Stimulated activated CD8-positive, alpha-beta memory T cell treated with anti-CD3 and anti-CD28 coated beads, Interleukin-7, amount 100 ng/mL, for 24 hours (primary cell): Measurements from ENCODE around the gene BCDIN3D.
"Not testable (repeated sequence)": the region's sequence is repeated elsewhere in the genome, so short reads cannot be mapped to it uniquely, and the experiment has no call there.

Experiments used
- DNase-seq: peaks from one replicate; pipeline ENCODE4 v3.0.0-alpha.2; 2020; ENCODE audit warnings: low read depth

Gene BCDIN3D, protein sequence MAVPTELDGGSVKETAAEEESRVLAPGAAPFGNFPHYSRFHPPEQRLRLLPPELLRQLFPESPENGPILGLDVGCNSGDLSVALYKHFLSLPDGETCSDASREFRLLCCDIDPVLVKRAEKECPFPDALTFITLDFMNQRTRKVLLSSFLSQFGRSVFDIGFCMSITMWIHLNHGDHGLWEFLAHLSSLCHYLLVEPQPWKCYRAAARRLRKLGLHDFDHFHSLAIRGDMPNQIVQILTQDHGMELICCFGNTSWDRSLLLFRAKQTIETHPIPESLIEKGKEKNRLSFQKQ

GRCh38 chr12:49842519-49843352, at the start of gene BCDIN3D:
BCDIN3D (minus strand) TSS chr12:49843106; CDS start chr12:49843087, 19 bp downstream.
- DNase-seq: peak; percentile 88

GRCh38 chr12:49892084-49892731, 49.3 kb upstream of the BCDIN3D start:
- no peak for DNase-seq

DNA sequence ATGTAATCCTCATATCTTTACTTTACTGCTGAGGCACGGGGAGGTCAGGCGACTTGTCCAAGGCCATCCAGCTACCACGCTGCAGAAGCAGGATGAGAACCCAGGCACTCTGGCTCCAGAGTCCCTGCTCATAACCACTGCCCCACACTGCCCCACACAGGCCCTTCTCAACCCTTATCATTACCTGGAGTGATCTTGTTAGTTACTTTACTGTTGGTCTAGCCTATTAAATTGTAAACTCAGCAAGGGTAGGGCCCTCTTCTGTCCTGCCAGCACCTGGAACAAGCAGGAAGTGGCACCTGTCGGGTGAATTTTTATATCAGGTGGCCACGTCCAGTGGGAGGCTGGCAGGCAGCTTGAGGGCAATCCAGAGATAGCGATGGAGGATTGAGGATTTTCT, 48.6 kb upstream of the BCDIN3D start:
- DNase-seq: no peak

DNA sequence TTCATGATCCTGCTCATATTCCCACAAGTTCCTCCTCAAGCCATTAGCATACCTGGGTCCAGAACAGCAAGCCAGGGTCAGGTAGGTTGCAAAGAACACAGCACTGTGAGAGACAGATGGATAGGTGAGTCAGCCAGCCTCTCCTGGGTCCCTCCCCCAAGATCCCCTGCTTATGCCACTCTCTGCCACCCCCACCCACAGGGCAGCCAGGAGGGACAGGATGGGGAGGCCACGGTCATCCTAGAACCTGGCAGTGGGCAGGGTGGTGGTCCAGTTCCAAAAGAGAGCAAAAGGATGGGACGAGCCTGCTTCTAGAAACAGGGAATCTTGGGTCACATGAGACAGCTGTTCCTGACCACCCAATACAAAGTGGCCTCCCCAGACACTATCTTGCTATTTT, 48.1 kb upstream of the BCDIN3D start:
- DNase-seq: no peak

DNA sequence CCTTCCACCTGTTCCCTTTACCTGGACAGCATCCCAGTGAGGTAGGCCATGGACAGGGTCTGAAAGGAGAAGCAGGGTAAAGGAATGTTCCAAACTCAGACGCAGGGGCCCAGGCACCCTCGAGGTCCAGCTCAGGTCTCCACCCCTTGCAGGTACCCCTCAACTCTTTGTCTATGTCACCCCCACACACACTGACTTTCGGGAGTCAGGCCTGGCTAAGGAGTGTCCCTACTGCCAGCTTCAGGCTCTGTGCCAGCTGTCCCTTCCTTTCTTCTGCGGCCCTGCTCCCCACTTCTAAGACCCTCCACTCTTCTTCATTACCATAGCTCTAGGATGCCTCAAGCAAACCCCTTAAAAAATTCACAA, 47.2 kb upstream of the BCDIN3D start:
- no peak for DNase-seq

DNA sequence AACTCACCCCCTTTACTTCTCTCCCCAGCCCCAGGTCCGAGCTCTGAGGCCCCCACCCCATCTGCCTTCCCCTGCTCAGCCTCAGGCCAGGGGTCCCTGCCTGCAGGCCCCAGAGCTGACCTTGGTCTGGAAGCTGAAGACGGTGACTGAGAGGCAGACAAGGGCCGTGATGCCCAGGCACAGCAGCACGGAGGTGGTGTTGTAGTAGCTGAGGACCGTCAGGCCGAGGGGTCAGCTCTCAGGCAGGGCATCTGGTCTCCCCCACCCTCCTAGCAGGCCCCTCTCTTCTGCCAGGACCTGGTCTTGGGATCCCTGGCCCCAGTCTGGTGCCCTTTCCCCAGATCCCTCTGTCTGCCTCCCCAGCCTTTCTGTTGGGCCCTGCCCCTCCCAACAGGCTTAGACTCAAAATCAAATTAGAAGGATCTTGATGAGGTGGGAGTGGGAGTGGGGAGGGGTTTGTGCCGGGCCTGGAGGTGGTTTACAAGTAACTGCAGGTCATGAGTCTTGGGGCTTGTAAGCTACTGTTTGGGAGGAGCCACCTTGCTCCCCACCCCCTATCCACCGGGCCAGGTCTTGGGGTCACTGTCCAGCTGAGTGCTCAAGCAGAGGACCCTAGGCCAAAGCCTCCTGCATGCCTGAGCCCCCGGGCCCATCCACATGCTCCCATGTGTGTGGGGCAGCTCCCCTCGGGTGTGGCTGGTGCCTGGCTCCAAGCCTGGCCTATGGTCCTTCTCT, 46.6 kb upstream of the BCDIN3D start:
- no peak for DNase-seq

DNA sequence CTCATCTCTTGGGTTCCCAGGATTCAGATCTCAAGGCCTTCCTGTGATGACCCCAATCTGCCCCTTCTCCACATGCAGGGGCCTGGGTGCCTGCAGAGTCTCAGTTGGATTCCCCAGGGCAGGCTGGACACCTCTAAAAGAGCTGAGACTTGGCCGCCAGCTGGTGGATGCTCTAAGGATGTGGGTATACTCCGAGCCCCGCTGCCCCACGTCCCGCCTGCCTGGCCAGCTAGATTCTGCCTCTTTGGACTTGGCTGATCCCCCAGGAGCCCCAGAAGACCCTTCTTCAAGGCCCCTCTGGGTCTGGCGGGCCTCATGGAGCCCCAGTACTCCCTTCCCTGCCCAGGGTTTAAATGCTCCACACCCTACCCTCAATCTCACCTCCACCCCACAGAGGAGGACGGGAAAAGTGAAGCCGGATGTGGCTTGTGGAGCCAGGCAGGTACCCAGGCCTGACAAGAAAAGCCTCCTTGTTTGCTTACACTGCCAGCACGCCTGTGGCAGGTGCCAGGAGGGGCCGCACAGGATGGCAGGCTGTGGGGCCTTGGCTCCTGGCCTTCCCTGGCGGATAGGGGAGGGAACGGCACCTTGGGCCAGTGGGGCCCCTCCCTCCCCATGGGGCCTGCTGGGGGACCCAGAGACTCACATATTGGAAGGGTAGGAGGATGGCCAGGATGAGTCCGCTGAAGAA, 45.7 kb upstream of the BCDIN3D start:
- no peak for DNase-seq

DNA sequence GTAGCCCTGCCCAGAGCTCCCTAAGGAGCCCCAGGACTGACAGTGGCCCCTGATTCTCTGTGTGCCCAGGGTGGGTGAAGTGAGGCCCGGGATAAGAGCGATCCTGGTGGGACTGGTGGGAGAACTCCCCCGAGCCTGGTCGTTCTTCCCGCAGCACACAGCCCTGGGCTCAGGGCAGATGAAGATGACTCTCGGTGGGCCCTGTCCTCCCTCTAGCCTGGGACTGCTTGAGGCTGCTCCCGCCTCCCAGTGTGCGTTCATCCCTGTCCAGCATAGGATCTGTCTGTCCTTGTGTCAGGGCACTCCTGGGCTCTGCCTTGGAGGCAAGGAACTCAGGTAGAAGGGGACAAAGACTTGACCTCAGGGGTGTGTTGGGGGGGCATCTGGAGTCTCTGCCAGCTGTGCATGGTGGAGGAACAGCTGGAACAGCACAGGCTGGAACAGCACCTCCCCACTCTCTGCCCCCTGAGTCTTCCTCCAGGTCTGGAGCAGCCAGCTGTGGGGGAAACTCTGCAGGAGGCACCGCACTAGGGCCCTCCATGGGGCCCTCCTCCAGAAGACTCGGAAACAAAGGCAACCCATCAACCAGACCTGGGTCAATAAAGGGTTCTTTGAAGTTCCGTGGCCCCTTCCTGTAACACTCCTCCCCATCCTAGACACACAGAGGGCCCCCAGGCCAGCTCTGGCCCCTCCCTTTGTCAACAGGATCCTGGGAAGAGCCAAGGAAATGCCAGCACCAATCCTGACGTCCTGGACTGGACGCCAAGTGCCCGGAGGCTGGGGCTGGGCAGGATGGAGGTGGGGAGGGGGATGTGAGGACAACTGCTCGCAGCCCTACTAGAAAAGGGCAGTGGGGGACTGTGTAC, 44.9 kb upstream of the BCDIN3D start:
- DNase-seq: no peak

- no peak for DNase-seq
Observed at GRCh38 chr12:49887091-49887490, 44.2 kb upstream of the BCDIN3D start.

DNA sequence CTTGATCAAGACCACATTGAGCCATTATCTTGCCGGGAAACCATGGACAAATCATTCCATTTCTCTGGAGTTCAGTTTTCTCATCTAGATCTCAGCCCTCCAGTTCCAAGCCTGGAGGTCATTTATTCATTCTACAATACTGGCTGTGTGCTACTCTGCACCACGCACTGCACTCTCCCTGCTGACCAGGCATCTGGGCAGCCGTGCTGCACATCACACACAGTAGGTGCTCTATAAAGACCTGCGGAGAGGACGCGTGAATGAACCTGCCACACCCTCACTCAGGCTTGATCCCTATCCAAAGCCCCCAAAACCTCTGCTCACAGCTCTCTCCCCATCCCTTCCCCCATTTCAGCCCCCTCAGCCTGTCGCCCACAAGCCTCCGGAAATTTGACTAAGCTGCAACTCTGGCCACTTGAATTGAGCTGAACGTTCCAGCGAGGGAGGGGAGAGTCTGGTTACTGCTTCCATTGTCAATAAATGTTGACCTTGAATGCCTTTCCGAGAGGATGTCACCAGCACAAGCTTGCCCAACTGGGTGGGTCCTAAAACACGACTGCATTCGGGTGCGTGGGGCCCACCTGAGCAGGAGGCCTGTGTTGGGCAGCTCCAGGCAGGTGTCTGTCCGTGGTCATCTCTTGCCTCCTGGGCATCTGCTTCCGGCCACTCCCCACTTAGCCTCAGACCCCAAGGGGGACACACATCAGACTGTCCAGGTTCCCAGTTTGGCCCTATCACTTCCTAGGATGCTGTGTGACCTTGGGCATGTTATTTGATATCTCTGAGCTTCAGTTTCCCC, 43.0 kb upstream of the BCDIN3D start:
- DNase-seq: no peak

GRCh38 chr12:49885118-49885517, 42.2 kb upstream of the BCDIN3D start:
- DNase-seq: no peak

GRCh38 chr12:49882851-49883464, 40.1 kb upstream of the BCDIN3D start:
- DNase-seq: no peak

GRCh38 chr12:49882248-49882850, 39.4 kb upstream of the BCDIN3D start:
- DNase-seq: no peak

DNA sequence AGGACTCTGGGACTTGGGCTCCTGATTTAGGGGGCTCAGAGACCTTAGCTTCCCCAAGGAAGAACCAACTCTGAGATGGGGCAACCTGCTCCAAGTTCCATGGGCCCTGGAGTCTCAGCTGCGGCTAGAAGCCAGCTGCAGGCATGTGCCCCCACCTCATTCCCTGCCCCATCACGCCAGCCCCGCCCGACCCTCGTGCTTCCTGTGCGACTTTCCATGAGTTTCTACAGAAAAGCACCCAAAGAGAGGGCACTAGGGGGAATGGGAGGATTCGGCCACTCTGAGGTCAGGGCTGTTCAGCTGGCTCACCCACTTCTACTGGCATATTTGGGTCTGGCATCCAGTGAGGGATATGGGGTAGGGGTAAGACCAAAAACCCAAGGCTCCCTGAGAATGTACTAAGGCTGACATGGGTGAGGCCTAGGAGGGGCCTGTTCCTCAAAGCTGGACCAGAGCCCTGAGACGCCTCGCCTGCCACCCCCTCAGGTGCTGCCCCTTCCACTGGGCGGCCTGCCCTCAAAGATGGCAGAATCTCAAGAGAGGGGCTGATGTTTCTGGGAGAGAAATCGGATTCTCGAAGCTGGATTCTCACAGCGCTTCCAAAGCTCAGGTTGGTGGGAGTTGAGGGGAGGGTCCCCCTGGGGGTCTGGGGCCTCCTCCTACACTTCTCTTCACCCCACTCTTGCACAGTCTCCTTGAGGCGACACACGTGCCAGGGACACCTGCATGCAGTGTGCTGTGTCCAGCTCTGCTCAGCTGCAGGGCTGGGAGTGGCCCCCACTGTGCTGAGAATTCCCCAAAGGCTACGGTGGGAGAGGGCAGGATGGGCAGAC, 38.7 kb upstream of the BCDIN3D start:
- DNase-seq: no peak

DNA sequence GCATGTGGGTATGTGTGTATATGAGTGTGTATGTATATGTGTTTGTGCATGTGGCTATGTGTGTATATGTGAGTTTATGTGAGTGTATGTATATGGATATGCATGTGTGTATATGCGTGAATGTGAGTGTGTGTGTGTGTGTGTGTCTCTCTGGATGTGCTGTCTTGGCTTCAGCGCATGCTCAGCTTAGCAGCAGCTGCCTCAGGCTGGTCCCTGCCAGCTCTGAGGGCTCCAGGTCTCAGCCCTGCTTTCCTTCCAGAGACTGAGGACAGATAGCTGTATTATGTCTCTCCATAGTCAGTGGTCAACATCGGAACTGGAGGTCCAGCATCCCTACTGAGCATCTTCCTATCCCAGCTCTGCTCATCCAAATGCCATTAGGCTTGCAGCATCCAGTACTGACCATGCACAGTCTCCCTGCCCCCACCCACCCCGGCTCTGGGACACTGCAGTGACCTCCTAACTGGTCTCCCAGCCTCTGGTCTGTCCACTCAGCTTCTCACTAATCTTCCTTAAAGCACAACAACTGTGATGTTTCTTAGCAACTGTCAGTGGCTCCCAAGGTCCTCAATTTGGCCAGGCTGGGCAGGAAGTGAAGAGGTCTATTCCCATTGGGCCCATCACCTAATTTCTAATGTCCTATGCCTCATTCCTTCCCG, 38.0 kb upstream of the BCDIN3D start:
- DNase-seq: no peak

DNA sequence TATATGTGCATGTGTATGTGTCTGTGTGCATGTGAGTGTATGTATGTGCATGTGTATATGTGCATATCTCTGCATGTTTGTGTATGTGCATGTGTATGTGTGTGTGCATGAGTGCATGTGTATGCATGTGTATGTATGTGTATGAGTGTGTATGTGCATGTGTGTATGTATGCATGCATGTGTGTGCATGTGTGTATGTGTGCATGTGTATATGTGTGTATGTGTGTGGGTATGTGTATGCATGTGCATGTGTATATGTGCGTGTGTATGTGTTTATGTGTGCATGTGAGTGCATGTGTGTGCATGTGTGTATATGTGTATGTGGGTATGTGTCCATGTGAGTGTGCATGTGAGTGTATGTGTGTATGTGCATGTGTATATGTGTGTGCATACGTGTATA, 36.2 kb upstream of the BCDIN3D start:
- DNase-seq: not testable (repeated sequence)

DNA sequence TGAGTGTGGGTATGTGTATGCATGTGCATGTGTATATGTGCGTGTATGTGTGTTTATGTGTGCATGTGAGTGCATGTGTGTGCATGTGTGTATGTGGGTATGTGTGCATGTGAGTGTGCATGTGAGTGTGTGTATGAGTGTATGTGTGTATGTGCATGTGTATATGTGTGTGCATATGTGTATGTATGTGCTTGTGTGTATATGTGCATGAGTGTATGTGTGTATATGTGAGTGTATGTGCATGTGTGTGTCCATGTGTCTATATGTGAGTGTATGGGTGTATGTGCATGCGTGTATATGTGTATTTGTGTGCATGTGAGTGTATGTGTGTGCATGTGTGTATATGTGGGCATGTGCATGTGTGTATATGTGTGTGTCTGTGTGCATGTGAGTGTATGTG, 35.1 kb upstream of the BCDIN3D start:
- no peak for DNase-seq

GRCh38 chr12:49877066-49877465, 34.2 kb upstream of the BCDIN3D start:
- DNase-seq: no peak
